GM19372 (cell line): ENCODE results near the gene EMSY.

Experiments
- ATAC-seq: cut with Tn5 transposase; IDR thresholded peaks from one replicate; pipeline ENCODE4 v1.9.1; 2021; ENCODE audit warnings: mild to moderate bottlenecking, low read depth, moderate library complexity; ENCODE audit not compliant: unreplicated experiment

EMSY gene

GRCh38 chr11:76512851-76513653 is 68.2 kb downstream of the EMSY start:
- no peak for ATAC-seq

- no peak for ATAC-seq
Measured at GRCh38 chr11:76513654-76514034, 68.8 kb downstream of the EMSY start.

GRCh38 chr11:76515494-76515893 is 70.7 kb downstream of the EMSY start:
- ATAC-seq, result no peak

GRCh38 chr11:76523147-76523546 is 78.3 kb downstream of the EMSY start:
- no peak for ATAC-seq

GRCh38 chr11:76523786-76524436 is 79.1 kb downstream of the EMSY start:
- ATAC-seq, result no peak

- ATAC-seq, result no peak
Measured at GRCh38 chr11:76524461-76524860, 79.6 kb downstream of the EMSY start.

GRCh38 chr11:76524919-76525318 is 80.1 kb downstream of the EMSY start:
- ATAC-seq, result no peak

GRCh38 chr11:76526878-76527277 is 82.1 kb downstream of the EMSY start:
- no peak for ATAC-seq

GRCh38 chr11:76542436-76542835 is 97.6 kb downstream of the EMSY start:
- ATAC-seq, result no peak

GRCh38 chr11:76543006-76543703 is 98.3 kb downstream of the EMSY start:
- no peak for ATAC-seq

GRCh38 chr11:76550781-76551180 is 106.0 kb downstream of the EMSY start:
- ATAC-seq, result no peak

GRCh38 chr11:76551400-76551799 is 106.6 kb downstream of the EMSY start:
- no peak for ATAC-seq

- no peak for ATAC-seq
Measured at GRCh38 chr11:76552987-76553386, 108.2 kb downstream of the EMSY start.

GRCh38 chr11:76553554-76554476 is 109.0 kb downstream of the EMSY start:
- ATAC-seq, result no peak

- ATAC-seq, result no peak
Measured at GRCh38 chr11:76554767-76555166, 109.9 kb downstream of the EMSY start.

GRCh38 chr11:76557466-76557865 is 112.6 kb downstream of the EMSY start:
- ATAC-seq, result no peak

- no peak for ATAC-seq
Measured at GRCh38 chr11:76558473-76558872, 113.7 kb downstream of the EMSY start.

- ATAC-seq, result no peak
Measured at GRCh38 chr11:76558891-76559290, 114.1 kb downstream of the EMSY start.

GRCh38 chr11:76559346-76559745 is 114.5 kb downstream of the EMSY start:
- no peak for ATAC-seq

- ATAC-seq, result no peak
Measured at GRCh38 chr11:76560219-76560618, 115.4 kb downstream of the EMSY start.
